Measurements from ENCODE around the gene ZNF28. TPM values are rescaled to one million over a fixed set of nuclear protein-coding genes. Genes with fewer than 3 reads are reported as not detected.
"Not testable (repeated sequence)": the region's sequence is repeated elsewhere in the genome, so short reads cannot be mapped to it uniquely, and the experiment has no call there.

Gene ZNF28
- polyA plus RNA-seq, 3 donors = 22.8 to 26.6 (median 24.6) TPM

DNA sequence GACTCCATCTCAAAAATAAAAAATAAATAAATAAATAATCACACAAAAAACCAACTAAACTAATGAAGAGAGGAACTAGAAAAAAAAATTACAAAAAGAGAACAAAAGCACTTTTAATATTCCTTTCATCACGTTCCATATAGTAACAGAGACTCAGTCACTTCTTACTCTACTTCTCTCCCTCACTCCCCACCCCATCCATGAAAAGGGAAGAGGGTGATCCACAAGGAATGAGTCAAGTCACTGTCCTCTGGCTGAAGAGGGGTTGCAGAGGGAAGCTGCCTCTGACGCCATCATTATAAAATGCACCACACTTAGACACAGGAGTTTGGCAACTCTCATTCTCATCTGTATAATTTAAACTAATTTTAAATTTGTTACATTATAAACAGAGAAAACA lies 38.6 kb downstream of the ZNF28 start:
- not testable (repeated sequence) for DNase-seq (ENCODE audit: low read depth in 3 of 3, low spot score in 2 of 3)

DNA sequence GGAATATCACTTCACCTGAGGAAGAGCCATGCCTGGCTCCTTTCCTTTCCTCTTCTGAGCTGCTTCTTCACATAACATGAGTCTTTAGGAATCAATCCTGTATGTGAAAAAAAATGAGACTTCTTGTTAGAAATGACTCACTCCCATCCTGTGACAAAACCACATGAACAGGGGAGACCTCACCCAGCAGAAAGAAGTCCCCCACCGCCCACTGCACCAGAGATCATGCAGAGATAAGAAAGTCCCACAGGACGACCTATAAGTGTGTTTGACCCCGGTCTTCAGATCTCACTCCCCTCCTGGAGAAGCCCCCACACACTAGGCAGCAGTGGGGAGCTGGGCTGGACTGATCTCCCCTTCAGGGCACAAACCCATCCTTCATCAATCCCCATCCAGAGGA lies 42.6 kb downstream of the ZNF28 start:
- no peak for DNase-seq (ENCODE audit: low read depth in 3 of 3, low spot score in 2 of 3)

DNA sequence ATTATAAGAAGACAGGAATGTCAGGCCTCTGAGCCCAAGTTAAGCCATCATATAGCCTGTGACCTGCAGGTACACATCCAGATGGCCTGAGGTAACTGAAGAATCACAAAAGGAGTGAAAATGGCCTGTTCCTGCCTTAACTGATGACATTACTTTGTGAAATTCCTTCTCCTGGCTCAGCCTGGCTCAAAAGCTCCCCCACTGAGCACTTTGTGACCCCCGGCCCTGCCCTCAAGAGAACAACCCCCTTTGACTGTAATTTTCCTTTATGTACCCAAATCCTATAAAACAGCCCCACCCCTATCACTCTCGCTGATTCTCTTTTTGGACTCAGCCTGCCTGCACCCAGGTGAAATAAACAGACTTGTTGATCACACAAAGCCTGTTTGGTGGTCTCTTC lies 65.0 kb downstream of the ZNF28 start:
- DNase-seq (ENCODE audit: low read depth in 3 of 3, low spot score in 2 of 3) = not testable (repeated sequence)

DNA sequence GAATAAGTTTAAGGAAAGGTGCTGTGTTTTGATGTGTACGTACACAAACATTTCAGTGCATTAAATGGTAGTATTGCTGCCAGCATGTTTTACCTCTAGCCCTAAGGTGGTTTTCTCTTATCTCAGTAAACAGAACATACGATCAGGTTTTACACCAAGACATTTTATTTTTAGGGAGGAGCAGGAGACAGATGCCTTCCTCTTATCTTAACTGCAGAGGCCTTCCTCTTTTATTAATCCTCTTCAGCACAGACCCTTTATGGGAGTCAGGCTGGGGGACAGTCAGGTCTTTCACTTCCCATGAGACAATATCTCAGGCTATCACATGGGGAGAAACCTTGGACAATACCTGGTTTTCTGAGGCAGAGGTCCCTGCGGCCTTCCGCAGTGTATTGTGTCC lies 71.7 kb downstream of the ZNF28 start:
- DNase-seq (ENCODE audit: low read depth in 3 of 3, low spot score in 2 of 3) = no peak

DNA sequence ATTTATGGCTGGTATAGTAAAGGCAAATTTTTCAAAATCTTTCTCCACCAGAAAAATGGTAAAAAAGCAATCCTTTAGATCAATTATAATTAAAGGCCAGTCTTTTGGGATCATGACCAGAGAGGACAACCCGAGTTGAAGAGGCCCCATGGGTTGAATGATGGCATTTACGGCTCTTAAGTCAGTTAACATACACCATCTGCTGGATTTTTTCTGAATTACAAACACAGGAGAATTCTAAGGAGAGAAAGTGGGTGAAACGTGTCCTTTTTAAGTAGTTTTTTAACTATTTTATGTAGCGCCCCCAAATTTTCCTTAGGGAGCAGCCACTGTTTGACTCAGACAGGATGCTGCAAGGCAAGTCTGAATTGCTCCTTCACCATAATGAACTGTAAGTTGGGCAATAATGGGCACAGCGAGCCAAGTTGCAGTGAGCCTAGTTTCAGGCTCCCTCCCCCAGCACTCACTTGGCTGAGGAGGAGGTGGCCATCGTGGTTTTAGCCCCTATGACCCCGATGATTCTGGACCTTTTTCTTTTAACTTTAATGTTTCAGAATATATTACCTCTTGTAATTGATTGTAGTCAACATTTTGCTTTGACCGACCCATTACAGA lies 73.0 kb downstream of the ZNF28 start:
- DNase-seq (ENCODE audit: low read depth in 3 of 3, low spot score in 2 of 3) = no peak

Other genes starting within 250 kb of the ZNF28 start
- 10 to 100 TPM; 68.0 to 80.3 (median 69.9) TPM for gene ZNF83, start 183.3 kb downstream of the ZNF28 start, polyA plus RNA-seq (ENCODE audit: insufficient read length in 3 of 3)
- 10 to 100 TPM; 15.3 to 16.7 (median 16.5) TPM for gene ZNF611, start 86.6 kb downstream of the ZNF28 start, polyA plus RNA-seq (ENCODE audit: insufficient read length in 3 of 3)
- 1 to 10 TPM; 5.7 to 9.5 (median 7.1) TPM for gene ZNF600, start 34.8 kb downstream of the ZNF28 start, polyA plus RNA-seq (ENCODE audit: insufficient read length in 3 of 3)
- gene ZNF468, start 36.0 kb upstream of the ZNF28 start, polyA plus RNA-seq (ENCODE audit: insufficient read length in 3 of 3) = 10 to 100 TPM; 35.2 to 36.3 (median 35.5) TPM
- 10 to 100 TPM; 15.7 to 20.1 (median 18.0) TPM for gene ZNF320, start 76.0 kb upstream of the ZNF28 start, polyA plus RNA-seq (ENCODE audit: insufficient read length in 3 of 3)
- 10 to 100 TPM; 11.9 to 12.0 (median 12.0) TPM for gene ZNF888, start 101.8 kb upstream of the ZNF28 start, polyA plus RNA-seq (ENCODE audit: insufficient read length in 3 of 3)
- gene ZNF816, start 141.2 kb upstream of the ZNF28 start, polyA plus RNA-seq (ENCODE audit: insufficient read length in 3 of 3) = 10 to 100 TPM; 14.4 to 18.5 (median 16.0) TPM
- not detected for gene ERVV-1, start 192.3 kb upstream of the ZNF28 start, polyA plus RNA-seq (ENCODE audit: insufficient read length in 3 of 3)
- under 1 TPM in 2 of 3 donors, not detected in 1; 0.07 to 0.16 TPM for gene ERVV-2, start 223.1 kb upstream of the ZNF28 start, polyA plus RNA-seq (ENCODE audit: insufficient read length in 3 of 3)

All from right renal cortex interstitium (tissue), 3 donors.